ENCODE measurements around the gene SLCO2B1. TPM values are rescaled to one million over a fixed set of nuclear protein-coding genes. Genes with fewer than 3 reads are reported as not detected.

The SLCO2B1 gene
- total RNA-seq, 1 donor from 2014 or later = 403 TPM

- Histone ChIP-seq H3K4me3 (no peak overlapping the region), H3K27me3 (no peaks in the 10 kb centered on the region), H3K27ac (peak overlapping the region; percentile 33 to 53), H3K36me3 (no peaks in the 10 kb centered on the region), H3K9me3 (no peaks in the 10 kb centered on the region), H3K4me1 (no peaks in the 10 kb centered on the region)
- no peak for TF ChIP-seq CTCF (IDR thresholded peaks at IDR 0.05)
- peak; percentile 31 to 71 for DNase-seq (ENCODE audit: low spot score in 2 of 2)
- intact Hi-C loops (cut with DNase I) = no loop called here
Measured at GRCh38 chr11:75174781-75175370, 24.0 kb downstream of the SLCO2B1 start.

- H3K27ac ChIP-seq = no peak overlapping the region
Measured at GRCh38 chr11:75182664-75183063, 31.8 kb downstream of the SLCO2B1 start.

GRCh38 chr11:75184051-75184450 is 33.1 kb downstream of the SLCO2B1 start:
- TF ChIP-seq CTCF (IDR thresholded peaks at IDR 0.05) = no peak
- Histone ChIP-seq H3K27me3 (no peaks in the 10 kb centered on the region), H3K4me1 (no peaks in the 10 kb centered on the region), H3K9me3 (no peaks in the 10 kb centered on the region), H3K27ac (no peak overlapping the region), H3K36me3 (no peaks in the 10 kb centered on the region), H3K4me3 (no peak overlapping the region)
- DNase-seq (ENCODE audit: low spot score in 2 of 2) = no peak
- intact Hi-C loops (cut with DNase I) = no loop called here

More at GRCh38 chr11:75182664-75183063, 31.8 kb downstream of the SLCO2B1 start:
- no peak for DNase-seq (ENCODE audit: low spot score in 2 of 2)
- Histone ChIP-seq H3K4me3 (no peak overlapping the region), H3K4me1 (no peaks in the 10 kb centered on the region), H3K9me3 (no peaks in the 10 kb centered on the region), H3K36me3 (no peaks in the 10 kb centered on the region), H3K27me3 (no peaks in the 10 kb centered on the region)
- no peak for TF ChIP-seq CTCF (IDR thresholded peaks at IDR 0.05)
- intact Hi-C loops (cut with DNase I) = no loop called here

- no peaks in the 10 kb centered on the region for H3K27me3 ChIP-seq
- intact Hi-C loops (cut with DNase I) = no loop called here
- H3K9me3 ChIP-seq = no peaks in the 10 kb centered on the region
- H3K4me3 ChIP-seq = no peak overlapping the region
- H3K27ac ChIP-seq = no peak overlapping the region
- no peak for DNase-seq (ENCODE audit: low spot score in 2 of 2)
- H3K4me1 ChIP-seq = no peaks in the 10 kb centered on the region
- H3K36me3 ChIP-seq = no peaks in the 10 kb centered on the region
- no peak for TF ChIP-seq CTCF (IDR thresholded peaks at IDR 0.05)
Measured at GRCh38 chr11:75184757-75185425, 34.0 kb downstream of the SLCO2B1 start.

GRCh38 chr11:75185866-75186265 is 35.0 kb downstream of the SLCO2B1 start:
- intact Hi-C loops (cut with DNase I) = no loop called here
- Histone ChIP-seq H3K27me3 (no peaks in the 10 kb centered on the region), H3K27ac (no peak overlapping the region), H3K4me3 (no peak overlapping the region), H3K36me3 (no peaks in the 10 kb centered on the region), H3K4me1 (no peaks in the 10 kb centered on the region), H3K9me3 (no peaks in the 10 kb centered on the region)
- DNase-seq (ENCODE audit: low spot score in 2 of 2) = no peak
- TF ChIP-seq CTCF (IDR thresholded peaks at IDR 0.05) = no peak
